IPS-15b (cell line): ENCODE measurements around the gene CTAGE1.

Experiments used
- H3K27me3 ChIP-seq: one replicate; pipeline ENCODE4 v1.6.1; 2013; ENCODE audit warnings: low read length; ENCODE audit not compliant: control insufficient read depth, insufficient read depth
- H3K36me3 ChIP-seq: one replicate; pipeline ENCODE4 v1.6.1; 2013; ENCODE audit warnings: low read length; ENCODE audit not compliant: control insufficient read depth, insufficient read depth
- H3K4me1 ChIP-seq: one replicate; pipeline ENCODE4 v1.6.1; 2013; ENCODE audit warnings: mild to moderate bottlenecking, low read length; ENCODE audit not compliant: control insufficient read depth, insufficient read depth
- H3K4me3 ChIP-seq: one replicate; pipeline ENCODE4 v1.5.1; 2013; ENCODE audit warnings: low read depth, low read length
- H3K9ac ChIP-seq: one replicate; pipeline ENCODE4 v1.6.1; 2013; ENCODE audit warnings: low read depth, mild to moderate bottlenecking, low read length
- H3K9me3 ChIP-seq: one replicate; pipeline ENCODE4 v1.6.1; 2013; ENCODE audit warnings: mild to moderate bottlenecking, low read length; ENCODE audit not compliant: control insufficient read depth, insufficient read depth

Gene CTAGE1

DNA sequence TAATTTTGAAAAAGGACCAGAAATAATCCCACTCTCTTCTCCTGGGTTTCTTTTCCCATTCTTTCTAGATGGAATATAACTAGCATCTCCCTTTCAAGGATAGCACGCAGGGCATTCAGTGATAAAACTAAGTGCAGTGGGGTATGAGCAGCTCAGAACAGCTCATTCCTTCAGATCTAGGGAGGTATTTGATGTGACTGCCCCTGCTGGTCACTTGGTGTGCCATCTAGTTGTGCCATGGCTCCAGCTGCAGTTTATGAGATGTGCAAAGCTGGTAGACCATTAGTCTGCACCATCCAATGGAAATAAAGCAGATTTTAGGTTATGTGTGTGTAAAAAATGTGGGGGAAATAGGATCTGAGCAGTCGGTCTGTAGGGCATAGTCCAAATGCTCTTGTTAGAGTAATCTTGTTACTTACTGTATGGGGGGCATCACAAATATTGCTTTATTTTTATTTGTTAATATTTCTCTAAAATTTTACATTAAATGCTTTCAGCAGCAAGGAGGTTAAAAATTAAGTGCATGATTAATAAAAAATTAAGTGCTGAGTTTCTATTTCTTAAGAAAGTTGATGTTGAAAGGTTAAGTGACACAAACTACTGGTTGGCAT lies 38.9 kb downstream of the CTAGE1 start:
- Histone ChIP-seq H3K36me3 (no peaks in the 10 kb centered on the region), H3K4me1 (no peaks in the 10 kb centered on the region), H3K27me3 (no peaks in the 10 kb centered on the region), H3K9ac (no peak overlapping the region), H3K9me3 (no peaks in the 10 kb centered on the region), H3K4me3 (no peak overlapping the region)

DNA sequence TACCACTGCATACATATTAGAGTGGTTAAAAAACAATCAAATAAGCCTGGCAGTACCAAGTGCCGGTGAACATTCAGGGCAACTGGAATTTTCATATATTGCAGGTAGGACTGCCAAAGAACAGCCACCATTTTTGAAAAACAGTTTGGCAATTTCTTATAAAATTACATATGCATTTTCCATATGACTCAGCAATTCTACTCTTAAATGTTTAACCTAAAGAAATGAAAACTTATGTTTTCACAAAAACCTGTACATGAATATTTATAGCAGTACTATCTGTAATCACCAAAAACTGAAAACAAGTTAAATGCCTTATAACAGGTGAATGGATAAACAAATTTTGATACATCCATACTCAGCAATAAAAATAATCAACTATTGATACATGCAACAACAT lies 39.9 kb downstream of the CTAGE1 start:
- Histone ChIP-seq H3K27me3 (no peaks in the 10 kb centered on the region), H3K9ac (no peak overlapping the region), H3K9me3 (no peaks in the 10 kb centered on the region), H3K4me3 (no peak overlapping the region), H3K4me1 (no peaks in the 10 kb centered on the region), H3K36me3 (no peaks in the 10 kb centered on the region)

DNA sequence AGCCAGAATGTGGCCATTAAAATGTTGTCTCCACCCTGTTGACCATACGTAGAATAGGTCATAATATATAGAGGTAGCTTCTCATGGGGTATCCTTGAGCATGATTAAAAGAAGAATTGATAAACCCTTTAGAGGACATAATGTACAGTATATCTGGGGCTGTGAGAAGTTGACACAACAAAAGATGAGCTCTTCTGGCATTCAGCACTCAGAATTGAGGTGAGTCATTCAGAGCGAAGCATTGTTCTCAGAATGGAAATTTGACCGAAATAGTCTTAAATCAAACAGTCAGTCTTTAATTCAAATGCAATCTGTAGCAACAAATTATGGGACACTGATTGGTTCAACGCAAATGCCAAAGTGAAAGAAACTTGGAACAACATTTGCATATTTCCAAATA lies 47.3 kb downstream of the CTAGE1 start:
- no peaks in the 10 kb centered on the region for H3K36me3 ChIP-seq
- no peaks in the 10 kb centered on the region for H3K9me3 ChIP-seq
- no peak overlapping the region for H3K9ac ChIP-seq
- H3K4me1 ChIP-seq: no peaks in the 10 kb centered on the region
- H3K27me3 ChIP-seq: no peaks in the 10 kb centered on the region
- H3K4me3 ChIP-seq: no peak overlapping the region

DNA sequence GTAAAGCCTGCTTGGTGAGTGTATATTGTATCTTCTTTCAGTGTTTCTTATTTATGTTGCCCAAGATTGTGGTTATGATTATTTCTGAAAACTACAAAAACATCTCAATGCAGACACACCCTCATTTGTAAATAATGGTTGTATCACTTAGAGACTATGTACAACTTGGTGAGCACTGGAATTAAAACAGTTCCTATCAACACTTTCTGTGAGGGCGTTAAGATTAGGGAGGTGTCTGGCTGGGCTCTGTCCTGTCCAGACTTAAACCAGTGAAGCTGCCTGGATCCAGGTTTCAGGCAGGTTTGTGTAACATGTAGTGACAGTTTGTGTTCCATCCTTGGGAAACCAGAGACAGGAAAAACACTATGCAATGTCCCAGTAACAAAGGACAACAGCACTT lies 49.7 kb downstream of the CTAGE1 start:
- no peaks in the 10 kb centered on the region for H3K4me1 ChIP-seq
- no peak overlapping the region for H3K4me3 ChIP-seq
- peaks cover 3% of the 10 kb centered on the region for H3K27me3 ChIP-seq
- no peaks in the 10 kb centered on the region for H3K36me3 ChIP-seq
- no peak overlapping the region for H3K9ac ChIP-seq
- no peaks in the 10 kb centered on the region for H3K9me3 ChIP-seq

DNA sequence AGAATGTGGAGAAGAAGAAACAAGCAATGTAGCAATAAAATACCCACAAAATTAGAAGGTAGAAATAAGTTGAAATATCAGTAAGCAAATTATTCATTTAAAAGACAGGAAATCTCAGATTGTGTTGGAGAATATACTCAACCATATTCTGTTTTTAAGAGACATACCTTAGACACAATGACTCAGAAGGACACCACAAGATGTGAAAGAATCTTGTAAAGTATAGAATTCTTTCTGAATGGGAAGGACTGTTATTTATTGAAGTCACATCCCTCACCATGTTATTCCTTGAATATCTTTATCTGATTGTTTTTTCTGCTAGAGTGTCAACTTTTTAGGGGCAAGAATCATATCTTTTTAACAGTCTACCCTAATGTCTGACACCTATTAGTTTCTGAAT lies 50.4 kb downstream of the CTAGE1 start:
- Histone ChIP-seq H3K27me3 (peaks cover 9% of the 10 kb centered on the region), H3K9me3 (no peaks in the 10 kb centered on the region), H3K36me3 (no peaks in the 10 kb centered on the region), H3K4me3 (no peak overlapping the region), H3K4me1 (no peaks in the 10 kb centered on the region), H3K9ac (no peak overlapping the region)

DNA sequence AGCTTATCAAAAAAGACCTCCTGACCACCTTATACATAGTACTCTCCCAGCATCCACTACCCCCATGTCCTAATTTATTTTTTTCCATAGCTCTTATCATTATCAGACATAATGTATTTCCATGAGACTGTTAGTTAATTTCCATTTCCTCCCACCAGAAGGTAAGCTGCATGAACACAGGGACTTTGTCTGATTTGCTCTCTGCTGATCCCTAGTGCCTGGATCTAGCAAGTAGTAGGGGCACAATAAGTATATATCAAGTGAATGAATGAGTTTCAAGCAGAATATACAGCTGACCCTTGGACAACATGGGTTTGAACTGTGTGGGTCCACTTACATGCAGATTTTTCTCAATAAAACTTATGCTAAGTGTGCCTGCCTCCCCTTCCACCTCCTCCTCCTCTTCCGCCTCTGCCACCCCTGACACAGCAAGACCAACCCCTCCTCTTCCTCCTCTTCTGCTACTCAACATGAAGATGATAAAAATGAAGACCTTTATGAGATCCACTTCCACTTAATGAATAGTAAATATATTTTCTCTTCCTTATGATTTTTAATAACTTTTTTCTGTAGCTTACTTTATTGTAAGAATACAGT lies 53.8 kb downstream of the CTAGE1 start:
- Histone ChIP-seq H3K4me3 (no peak overlapping the region), H3K36me3 (no peaks in the 10 kb centered on the region), H3K9me3 (no peaks in the 10 kb centered on the region), H3K9ac (no peak overlapping the region), H3K4me1 (no peaks in the 10 kb centered on the region), H3K27me3 (peaks cover 11% of the 10 kb centered on the region)
